OCI-LY7 (cell line): ENCODE data around the gene IPPK. TPM values are rescaled to one million over a fixed set of nuclear protein-coding genes. Genes with fewer than 3 reads are reported as not detected.

Source experiments
- Bru-seq: library from RNA; stranded (reverse); fragments of 400-500 nt; gene quantifications from one replicate; lab custom pipeline; 2021; lab: Mats Ljungman, UMichigan
- BruChase-seq, 2 experiments: library from RNA; stranded (reverse); fragments of 400-500 nt; gene quantifications; one replicate each; lab custom pipeline; 2021; lab: Mats Ljungman, UMichigan
- BruUV-seq: library from RNA; stranded (reverse); fragments of 400-500 nt; replicated peaks from 2 replicates; lab custom pipeline; 2021; lab: Mats Ljungman, UMichigan
- CTCF ChIA-PET: fragments of 300-600 bp; sonication (Branson Sonifier 250); formaldehyde crosslinking; loops from one replicate; lab custom pipeline; 2022; ENCODE audit warnings: antibody characterized with exemption; ENCODE audit not compliant: unreplicated experiment; lab: Charles Lee
- POLR2A ChIA-PET: fragments of 300-600 bp; sonication (Branson Sonifier 250); formaldehyde crosslinking; loops from one replicate; lab custom pipeline; 2022; ENCODE audit warnings: antibody characterized with exemption; lab: Charles Lee
- DNase-seq: peaks from one replicate; pipeline ENCODE4 v3.0.0-alpha.2; 2015; ENCODE audit warnings: low spot score
- H2AFZ ChIP-seq: fragments of 200-600 bp; sonication (generic), shearing (Covaris generic); 2 replicates; pipeline ENCODE4 v1.6.1; 2014; ENCODE audit warnings: mild to moderate bottlenecking, antibody characterized with exemption, low read length, moderate library complexity
- H3K27ac ChIP-seq: fragments of 200-600 bp; sonication (generic); 2 replicates; pipeline ENCODE4 v1.5.1; 2014; ENCODE audit warnings: mixed run types, low read depth, mild to moderate bottlenecking, moderate library complexity, low read length, inconsistent platforms; ENCODE audit not compliant: poor library complexity, severe bottlenecking
- H3K36me3 ChIP-seq: fragments of 200-600 bp; sonication (generic); 2 replicates; pipeline ENCODE4 v1.6.1; 2014; ENCODE audit warnings: mild to moderate bottlenecking, antibody characterized with exemption, low read length, moderate library complexity, mixed read lengths; ENCODE audit not compliant: insufficient read depth
- H3K4me1 ChIP-seq: fragments of 200-600 bp; sonication (generic); 2 replicates; pipeline ENCODE4 v1.5.1; 2014; ENCODE audit warnings: mild to moderate bottlenecking, low read length; ENCODE audit not compliant: insufficient read depth, poor library complexity, severe bottlenecking
- H3K4me2 ChIP-seq: fragments of 200-600 bp; sonication (generic); 2 replicates; pipeline ENCODE4 v1.6.1; 2014; ENCODE audit warnings: mild to moderate bottlenecking, low read length
- H3K4me3 ChIP-seq: fragments of 200-600 bp; sonication (generic); 2 replicates; pipeline ENCODE4 v1.5.1; 2014; ENCODE audit warnings: mild to moderate bottlenecking, low read depth, low read length; ENCODE audit not compliant: poor library complexity, severe bottlenecking
- H3K79me2 ChIP-seq: fragments of 200-600 bp; sonication (generic); 2 replicates; pipeline ENCODE4 v1.6.1; 2016; ENCODE audit warnings: low read depth, mild to moderate bottlenecking, low read length, moderate library complexity, mixed read lengths; ENCODE audit not compliant: insufficient read depth
- H3K9me2 ChIP-seq: fragments of 200-600 bp; sonication (generic); 2 replicates; pipeline ENCODE4 v1.6.1; 2016; ENCODE audit warnings: mild to moderate bottlenecking, low read length, mixed read lengths; ENCODE audit not compliant: insufficient read depth
- H3K9me3 ChIP-seq: fragments of 200-600 bp; sonication (generic); 2 replicates; pipeline ENCODE4 v1.6.1; 2014; ENCODE audit warnings: mild to moderate bottlenecking, mixed run types, low read length, mixed read lengths
- H4K20me1 ChIP-seq: fragments of 200-600 bp; sonication (generic); 2 replicates; pipeline ENCODE4 v1.6.1; 2014; ENCODE audit warnings: mild to moderate bottlenecking, antibody characterized with exemption, low read length, moderate library complexity, mixed read lengths; ENCODE audit not compliant: insufficient read depth
- EZH2phosphoT487 ChIP-seq: fragments of 200-600 bp; sonication (generic); IDR thresholded peaks from 2 replicates; pipeline ENCODE4 v1.6.1; 2018; ENCODE audit warnings: low read depth, borderline replicate concordance, mild to moderate bottlenecking, mixed run types, antibody characterized with exemption, low read length, moderate library complexity, mixed read lengths
- intact Hi-C: fragments of 100-400 bp; cut with micrococcal nuclease; formaldehyde crosslinking; loops from one replicate; pipeline ENCODE4 v1.10.0; 2022; ENCODE audit not compliant: unreplicated experiment
- long read RNA-seq: library from polyadenylated mRNA; stranded (forward); transcript quantifications from one replicate; pipeline ENCODE4 v2.0.0, GENCODE V29; 2022
- total RNA-seq, 2 experiments: library from RNA; depleted of rRNA in 1 of 2; stranded (reverse); fragments of >200 nt in 1 of 2; shearing (Covaris generic) in 1 of 2; gene quantifications; 2 replicates each; pipeline ENCODE4 v1.2.3, GENCODE V29; 2014 to 2022
- TF ChIP-seq, protein P1 (sequence below): fragments of 200-600 bp; sonication (generic); conservative IDR thresholded peaks from 2 replicates; pipeline ENCODE4 v1.5.1; 2014; ENCODE audit warnings: mild to moderate bottlenecking, antibody characterized with exemption, low read length, moderate library complexity, mixed read lengths

Gene IPPK
- total RNA-seq (2014; rRNA removed; shearing (Covaris generic)) (12.6 and 12.7 TPM in 2 replicates), total RNA-seq (2022) (10.3 and 12.0 TPM in 2 replicates), Bru-seq, nascent RNA (percentile 70 among the genes with signal in this experiment), BruChase-seq, experiment 1, labeled RNA remaining after a 6-hour chase (percentile 69 among the genes with signal in this experiment), BruChase-seq, experiment 2, labeled RNA remaining after a 2-hour chase (percentile 73 among the genes with signal in this experiment)
- long read RNA-seq, full-length matches to known transcripts = 17 of 23 reads
- long read RNA-seq, partial matches to known transcripts = 3 of 23 reads
- long read RNA-seq, other reads (novel, unspliced or antisense) = 3 of 23 reads

DNA sequence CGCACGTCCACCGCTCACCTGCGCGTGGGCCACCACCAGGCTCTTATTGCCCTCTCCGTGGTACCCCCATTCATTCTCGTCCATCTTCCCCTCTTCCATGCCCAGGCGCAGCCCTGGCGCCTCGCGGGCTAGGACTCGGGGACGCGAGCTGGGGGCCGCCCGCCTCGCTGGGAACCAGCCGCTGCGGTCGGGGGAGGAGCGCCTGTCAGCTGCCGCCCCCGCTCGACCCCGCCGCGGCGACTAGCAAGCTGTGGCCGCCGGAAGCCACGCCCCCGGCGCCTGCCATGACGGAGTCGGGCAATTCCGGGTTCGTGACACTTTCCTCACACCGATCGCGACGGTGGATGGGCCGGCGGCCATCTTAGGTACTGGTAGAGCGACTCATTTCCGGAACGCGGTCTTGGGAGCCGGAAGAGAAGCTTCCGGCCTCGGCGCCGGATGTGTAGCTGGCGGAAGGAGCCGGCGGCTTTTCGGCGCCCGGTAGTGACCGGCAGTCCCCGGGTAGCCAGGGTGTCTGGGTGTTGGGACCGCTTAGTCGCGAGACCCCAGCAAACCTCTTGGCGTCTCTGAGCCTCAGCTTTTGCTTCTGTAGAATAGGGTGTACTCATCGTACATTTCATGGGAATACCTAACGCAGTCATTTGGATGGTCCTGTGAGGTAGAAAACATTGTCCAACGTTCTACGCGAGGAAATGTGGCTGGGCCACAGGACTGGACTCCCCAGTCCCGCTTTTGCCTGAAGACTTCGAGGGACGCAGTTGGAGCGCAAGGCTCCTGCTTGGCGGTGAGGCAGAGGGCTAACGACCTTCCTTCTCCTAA, at the start of gene IPPK:
Gene IPPK, minus strand, starts transcription at position 242 of the 819 bp plus-strand sequence. Its CDS starts 143 bp downstream, at position 99.
- Histone ChIP-seq H3K9me3 (no peaks in the 10 kb centered on the region), H2AFZ (peak within 1 kb of the TSS; percentile 75), H3K4me1 (peaks cover 17% of the 10 kb centered on the region), H3K9me2 (no peaks in the 10 kb centered on the region), H3K36me3 (peaks cover 17% of the 10 kb centered on the region; the same call in 1 of the 2 replicates), H4K20me1 (peaks cover 6% of the 10 kb centered on the region; the same call in 1 of the 2 replicates), H3K4me2 (peak within 1 kb of the TSS; percentile 85), H3K27ac (peak within 1 kb of the TSS; percentile 34), H3K4me3 (peak within 1 kb of the TSS; percentile 77), H3K79me2 (peaks cover 34% of the 10 kb centered on the region; the same call in 1 of the 2 replicates)
- peak; percentile 100 for DNase-seq
- POLR2A ChIA-PET = interaction anchor here (0.6 to 1.9 kb wide), 9 partner anchors 11 to 348 kb away, joined by 3 to 8 read pairs (median 5); no protein-coding TSS in a partner anchor
- BruUV-seq = no TSS peak
- no peak for TF ChIP-seq EZH2phosphoT487
- TF ChIP-seq, protein P1, sequence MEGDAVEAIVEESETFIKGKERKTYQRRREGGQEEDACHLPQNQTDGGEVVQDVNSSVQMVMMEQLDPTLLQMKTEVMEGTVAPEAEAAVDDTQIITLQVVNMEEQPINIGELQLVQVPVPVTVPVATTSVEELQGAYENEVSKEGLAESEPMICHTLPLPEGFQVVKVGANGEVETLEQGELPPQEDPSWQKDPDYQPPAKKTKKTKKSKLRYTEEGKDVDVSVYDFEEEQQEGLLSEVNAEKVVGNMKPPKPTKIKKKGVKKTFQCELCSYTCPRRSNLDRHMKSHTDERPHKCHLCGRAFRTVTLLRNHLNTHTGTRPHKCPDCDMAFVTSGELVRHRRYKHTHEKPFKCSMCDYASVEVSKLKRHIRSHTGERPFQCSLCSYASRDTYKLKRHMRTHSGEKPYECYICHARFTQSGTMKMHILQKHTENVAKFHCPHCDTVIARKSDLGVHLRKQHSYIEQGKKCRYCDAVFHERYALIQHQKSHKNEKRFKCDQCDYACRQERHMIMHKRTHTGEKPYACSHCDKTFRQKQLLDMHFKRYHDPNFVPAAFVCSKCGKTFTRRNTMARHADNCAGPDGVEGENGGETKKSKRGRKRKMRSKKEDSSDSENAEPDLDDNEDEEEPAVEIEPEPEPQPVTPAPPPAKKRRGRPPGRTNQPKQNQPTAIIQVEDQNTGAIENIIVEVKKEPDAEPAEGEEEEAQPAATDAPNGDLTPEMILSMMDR = no peak
- intact Hi-C loops = loop anchor here (1.0 to 2.0 kb wide), 2 partner anchors 47 to 95 kb away; no protein-coding TSS in a partner anchor
- CTCF ChIA-PET = interaction anchor here (0.9 kb wide), 1 partner anchor 59 kb away, joined by 5 read pairs; no protein-coding TSS in a partner anchor

GRCh38 chr9:92719028-92719647, 49.2 kb upstream of the IPPK start:
- Histone ChIP-seq H3K27ac (no peak overlapping the region), H3K79me2 (peaks cover 16% of the 10 kb centered on the region), H3K9me3 (no peaks in the 10 kb centered on the region), H3K4me3 (no peak overlapping the region), H2AFZ (no peak overlapping the region), H3K9me2 (no peaks in the 10 kb centered on the region), H3K4me2 (no peak overlapping the region), H3K4me1 (peaks cover 77% of the 10 kb centered on the region), H4K20me1 (no peaks in the 10 kb centered on the region), H3K36me3 (peaks cover 81% of the 10 kb centered on the region)
- BruUV-seq = no TSS peak
- ChIA-PET POLR2A (interaction anchor here (1.2 to 2.3 kb wide), 2 partner anchors 10 to 45 kb away, joined by 3 to 10 read pairs; partner anchors contain the start of gene BICD2), CTCF (interaction anchor here (0.5 kb wide), 1 partner anchor 68 kb away, joined by 3 read pairs; no protein-coding TSS in a partner anchor)
- intact Hi-C loops = no loop called here
- DNase-seq = no peak
- TF ChIP-seq, protein P1 = no peak
- TF ChIP-seq EZH2phosphoT487 = no peak
